HepG2 (cell line): ENCODE results near the gene PELO. TPM values are rescaled to one million over a fixed set of nuclear protein-coding genes. Genes with fewer than 3 reads are reported as not detected.

Experiments used
- ATF2 ChIP-seq: sonication (generic); formaldehyde crosslinking; IDR thresholded peaks from 2 replicates; pipeline ENCODE4 v1.4.0; 2020; ENCODE audit warnings: missing genetic modification reagents
- FOSL1 ChIP-seq: sonication (generic); formaldehyde crosslinking; IDR thresholded peaks from 2 replicates; pipeline ENCODE4 v1.9.0; 2021; ENCODE audit warnings: missing genetic modification reagents, borderline replicate concordance
- POGK ChIP-seq: sonication (generic); formaldehyde crosslinking; conservative IDR thresholded peaks from 2 replicates; pipeline ENCODE4 v1.8.0; 2022; ENCODE audit warnings: mild to moderate bottlenecking, moderate library complexity, missing genetic modification reagents
- RBAK ChIP-seq: sonication (generic); formaldehyde crosslinking; IDR thresholded peaks from 2 replicates; pipeline ENCODE4 v1.5.1; 2020; ENCODE audit warnings: mild to moderate bottlenecking, missing genetic modification reagents
- ZKSCAN5 ChIP-seq: sonication (generic); formaldehyde crosslinking; IDR thresholded peaks from 2 replicates; pipeline ENCODE4 v1.5.1; 2020; ENCODE audit warnings: mild to moderate bottlenecking, missing genetic modification reagents
- ZNF235 ChIP-seq: sonication (generic); formaldehyde crosslinking; IDR thresholded peaks from 2 replicates; pipeline ENCODE4 v1.8.1; 2023; ENCODE audit warnings: mild to moderate bottlenecking, missing genetic modification reagents, borderline replicate concordance
- ZNF274 ChIP-seq: sonication (generic); formaldehyde crosslinking; IDR thresholded peaks from 2 replicates; pipeline ENCODE4 v1.5.1; 2020; ENCODE audit warnings: mild to moderate bottlenecking, missing genetic modification reagents
- ZNF281 ChIP-seq: sonication (generic); formaldehyde crosslinking; IDR thresholded peaks from 2 replicates; pipeline ENCODE4 v1.4.0; 2020; ENCODE audit warnings: missing genetic modification reagents, borderline replicate concordance
- ZNF317 ChIP-seq: sonication (generic); formaldehyde crosslinking; IDR thresholded peaks from 2 replicates; pipeline ENCODE4 v1.5.0; 2020; ENCODE audit warnings: mild to moderate bottlenecking, missing genetic modification reagents
- ZNF724P ChIP-seq: sonication (generic); formaldehyde crosslinking; IDR thresholded peaks from 2 replicates; pipeline ENCODE4 v1.8.0; 2022; ENCODE audit warnings: missing genetic modification reagents, borderline replicate concordance
- polyA plus RNA-seq, 8 experiments: library from polyadenylated mRNA; depleted of rRNA in 3 of 8; stranded (reverse) in 7 of 8; unstranded in 1 of 8; fragments of >200 nt; fragmentation: Illumina TruSeq in 4 of 8; extraction: Trizol in 4 of 8; gene quantifications; 2 replicates each; pipeline versions ENCODE4 v1.2.1 to v1.2.3, GENCODE V29; 2011 to 2016; ENCODE audit warnings: low read depth in 4 of 8, missing spikeins in 1 of 8, mixed read lengths in 1 of 8; ENCODE audit not compliant: insufficient read depth in 1 of 8
- total RNA-seq, 5 experiments: library from RNA; depleted of rRNA; stranded (reverse); fragments of >200 nt; fragmentation: Illumina TruSeq; extraction: Trizol; gene quantifications; 2 replicates each; pipeline ENCODE4 v1.2.3, GENCODE V29; 2016; ENCODE audit warnings: low read depth in 1 of 5

Gene PELO
- total and polyA plus RNA-seq, 2 of the 13 experiments (the other 11 are each of a cell fraction or from before 2014, with no cell fraction given), result 19.0 to 23.9 TPM

GRCh38 chr5:52796031-52796430, 8.3 kb downstream of the PELO start (continued):
- TF ChIP-seq ZKSCAN5 (CRISPR knock-in tag) (no peak), POGK (CRISPR knock-in tag) (no peak), ATF2 (no peak), RBAK (CRISPR knock-in tag) (no peak), ZNF274 (no peak), ZNF317 (CRISPR knock-in tag) (no peak), ZNF724P (CRISPR knock-in tag) (no peak), ZNF235 (CRISPR knock-in tag) (no peak), FOSL1 (CRISPR knock-in tag) (no peak), ZNF281 (no peak)
